Right kidney (tissue), 1 donor: Measurements from ENCODE around the gene ASH1L.
A peak's percentile ranks its signal among the peaks of the same experiment; 100 is the strongest.

ENCODE experiments used
- DNase-seq: peaks from one replicate; pipeline ENCODE4 v3.0.0-alpha.2; 2016

The ASH1L gene

DNA sequence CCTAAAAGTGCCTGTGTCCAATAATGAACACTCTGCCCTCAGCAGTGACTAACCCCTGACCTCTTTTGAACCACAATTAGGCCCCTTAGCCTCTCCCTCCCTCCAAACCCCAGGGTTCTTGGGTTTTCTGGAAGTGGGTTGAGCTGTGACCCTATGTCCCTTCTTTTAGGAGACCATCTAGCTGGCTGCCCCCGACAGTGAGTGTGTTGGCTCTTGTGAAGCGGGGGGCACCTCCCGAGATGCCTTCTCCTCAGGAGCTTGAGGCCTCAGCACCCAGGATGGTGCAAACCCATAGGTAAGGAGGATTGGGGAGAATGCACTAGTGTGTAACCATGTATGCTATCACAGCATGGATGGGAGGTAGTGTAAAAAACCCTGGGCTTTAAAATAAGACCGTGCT is 234.6 kb downstream of the ASH1L start:
- DNase-seq = no peak

DNA sequence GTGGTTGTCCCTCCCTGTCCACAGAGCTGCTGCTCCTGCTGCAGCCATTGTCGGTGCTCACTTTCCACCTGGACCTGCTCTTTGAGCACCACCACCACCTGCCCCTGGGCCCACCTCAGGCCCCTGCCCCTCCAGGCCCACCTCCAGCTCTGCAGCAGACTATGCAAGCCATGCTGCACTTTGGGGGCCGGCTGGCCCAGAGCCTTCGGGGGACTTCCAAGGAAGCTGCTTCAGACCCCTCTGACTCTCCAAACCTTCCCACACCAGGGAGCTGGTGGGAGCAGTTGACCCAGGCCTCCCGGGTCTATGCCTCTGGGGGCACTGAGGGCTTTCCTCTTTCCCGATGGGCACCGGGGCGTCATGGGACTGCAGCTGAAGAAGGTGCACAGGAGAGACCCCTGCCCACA is 236.0 kb downstream of the ASH1L start:
- no peak for DNase-seq

DNA sequence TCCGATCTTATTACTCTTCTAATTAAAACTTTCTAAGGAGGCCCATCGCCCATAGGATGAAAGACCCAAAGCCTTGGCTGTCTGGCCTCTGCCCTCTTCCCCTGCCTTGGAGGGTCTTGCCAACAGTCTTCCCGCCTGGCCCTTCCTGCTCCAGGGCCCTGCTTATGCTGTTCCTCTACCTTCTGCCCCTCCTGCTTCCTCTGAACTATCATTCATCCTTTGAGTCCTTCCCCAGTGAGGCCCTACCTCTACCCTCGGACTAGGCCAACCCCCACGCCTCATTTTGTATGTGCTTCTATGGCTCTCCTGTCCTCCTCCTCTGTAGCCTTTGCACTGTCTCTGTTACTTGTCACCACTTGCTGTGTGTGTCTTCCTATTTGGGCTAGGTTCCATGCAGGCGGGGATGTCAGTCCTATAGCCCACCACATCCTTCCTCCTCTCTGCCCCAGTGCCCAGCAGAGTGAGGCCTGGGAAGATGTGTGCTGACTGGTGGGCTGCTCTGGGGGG is 236.5 kb downstream of the ASH1L start:
- no peak for DNase-seq

DNA sequence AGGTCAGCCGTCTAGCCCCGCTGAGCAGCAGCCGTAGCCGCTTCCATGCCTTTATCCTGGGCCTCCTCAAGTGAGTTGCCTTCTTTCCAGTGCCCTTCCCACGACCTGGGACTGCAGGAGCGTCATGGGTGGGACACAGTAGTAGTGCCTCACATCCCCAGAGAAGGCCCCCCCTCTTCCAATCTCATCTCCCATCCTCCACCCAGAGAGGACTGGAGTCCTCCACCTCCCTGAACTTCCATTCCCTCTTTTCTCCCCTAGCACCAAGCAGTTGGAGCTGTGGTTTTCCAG is 237.1 kb downstream of the ASH1L start:
- DNase-seq = no peak

DNA sequence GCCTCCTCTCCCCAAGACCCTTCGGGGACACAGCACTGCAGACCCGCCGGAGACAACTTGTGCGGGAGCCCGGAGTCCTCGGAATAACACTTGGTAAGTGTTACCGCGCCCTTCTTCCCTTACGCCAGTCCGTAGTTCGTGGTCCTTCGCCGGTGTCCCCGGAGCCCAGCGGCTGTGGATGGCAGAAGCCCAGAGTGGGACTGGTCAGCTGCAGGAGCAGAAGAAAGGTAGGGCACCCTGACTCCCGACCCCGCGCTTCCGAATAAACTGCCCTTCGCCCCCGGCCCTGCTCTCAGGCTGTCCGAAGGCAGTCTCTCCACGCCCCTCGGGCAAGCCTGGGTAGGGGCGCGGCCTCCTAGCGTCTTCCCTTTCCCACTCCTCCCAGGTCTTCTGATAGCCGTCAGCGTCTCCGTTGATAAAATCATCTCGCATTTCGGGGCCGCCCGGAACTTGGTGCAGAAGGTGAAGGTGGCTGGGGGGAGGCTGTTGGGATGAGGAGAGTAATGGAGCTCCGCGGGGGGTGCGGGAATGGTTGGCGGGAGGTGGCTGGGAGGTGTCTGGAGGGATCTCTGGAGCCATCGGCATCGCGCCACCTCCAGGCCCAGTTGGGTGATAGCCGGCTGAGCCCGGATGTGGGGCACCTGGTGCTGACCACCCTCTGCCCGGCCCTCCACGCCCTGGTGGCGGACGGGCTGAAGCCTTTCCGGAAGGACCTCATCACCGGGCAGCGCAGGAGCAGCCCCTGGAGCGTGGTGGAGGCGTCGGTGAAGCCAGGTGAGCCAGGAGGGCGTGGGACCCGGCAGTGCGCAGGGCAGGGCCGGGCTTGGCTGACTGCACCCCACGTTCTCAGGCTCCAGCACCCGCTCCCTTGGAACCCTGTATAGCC is 237.6 kb downstream of the ASH1L start:
- DNase-seq = peak; percentile 82

DNA sequence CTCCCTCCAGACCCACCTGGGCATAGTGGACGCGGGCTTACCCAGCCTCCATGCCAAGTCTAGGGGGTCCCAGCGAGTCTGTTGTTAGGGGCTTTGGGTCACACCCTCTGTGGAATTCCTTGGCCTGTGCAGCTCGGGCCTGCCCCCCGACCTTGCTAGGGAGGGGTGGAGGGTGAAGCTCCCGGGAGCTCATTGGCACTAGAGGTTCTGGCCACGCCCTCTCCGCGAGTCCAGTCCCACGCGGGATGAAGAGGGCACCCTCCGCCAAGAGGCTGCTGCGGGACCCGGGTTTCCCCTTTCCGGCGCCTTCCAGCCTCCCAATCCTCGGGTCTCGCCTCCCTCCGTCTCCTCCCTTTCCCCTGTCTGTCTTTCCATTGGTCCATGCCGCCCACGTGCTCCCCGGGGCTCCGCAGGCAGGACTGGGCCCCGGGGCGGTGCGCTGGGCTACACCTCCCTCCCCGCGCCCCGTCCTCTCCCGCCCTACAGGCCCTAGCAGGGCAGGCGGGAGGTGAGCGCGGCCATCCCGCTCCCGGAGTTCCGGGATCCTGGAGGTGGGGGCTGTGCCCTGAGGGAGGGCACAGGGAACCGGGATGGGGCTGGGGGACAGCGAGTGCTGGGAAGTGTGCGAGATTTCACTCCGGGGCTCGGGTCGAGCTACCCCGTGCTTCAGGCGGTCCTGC is 238.4 kb downstream of the ASH1L start:
- DNase-seq = peak; percentile 95

DNA sequence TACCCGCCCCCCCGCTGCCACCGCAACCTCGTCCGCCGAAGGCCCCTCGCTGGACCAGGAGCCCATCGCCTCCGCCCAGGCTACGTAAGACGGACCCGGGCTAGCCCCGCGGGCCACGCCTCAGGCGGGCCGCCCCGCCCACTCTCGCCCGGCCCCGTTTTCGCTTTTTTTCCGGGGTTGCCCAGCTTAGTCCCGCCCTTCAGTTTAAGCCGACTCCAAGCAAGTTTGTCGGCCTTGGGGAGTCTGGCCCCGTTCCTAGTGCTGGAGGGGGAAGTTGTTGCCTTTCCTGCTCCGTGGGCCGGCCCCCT is 238.9 kb downstream of the ASH1L start:
- DNase-seq = no peak

DNA sequence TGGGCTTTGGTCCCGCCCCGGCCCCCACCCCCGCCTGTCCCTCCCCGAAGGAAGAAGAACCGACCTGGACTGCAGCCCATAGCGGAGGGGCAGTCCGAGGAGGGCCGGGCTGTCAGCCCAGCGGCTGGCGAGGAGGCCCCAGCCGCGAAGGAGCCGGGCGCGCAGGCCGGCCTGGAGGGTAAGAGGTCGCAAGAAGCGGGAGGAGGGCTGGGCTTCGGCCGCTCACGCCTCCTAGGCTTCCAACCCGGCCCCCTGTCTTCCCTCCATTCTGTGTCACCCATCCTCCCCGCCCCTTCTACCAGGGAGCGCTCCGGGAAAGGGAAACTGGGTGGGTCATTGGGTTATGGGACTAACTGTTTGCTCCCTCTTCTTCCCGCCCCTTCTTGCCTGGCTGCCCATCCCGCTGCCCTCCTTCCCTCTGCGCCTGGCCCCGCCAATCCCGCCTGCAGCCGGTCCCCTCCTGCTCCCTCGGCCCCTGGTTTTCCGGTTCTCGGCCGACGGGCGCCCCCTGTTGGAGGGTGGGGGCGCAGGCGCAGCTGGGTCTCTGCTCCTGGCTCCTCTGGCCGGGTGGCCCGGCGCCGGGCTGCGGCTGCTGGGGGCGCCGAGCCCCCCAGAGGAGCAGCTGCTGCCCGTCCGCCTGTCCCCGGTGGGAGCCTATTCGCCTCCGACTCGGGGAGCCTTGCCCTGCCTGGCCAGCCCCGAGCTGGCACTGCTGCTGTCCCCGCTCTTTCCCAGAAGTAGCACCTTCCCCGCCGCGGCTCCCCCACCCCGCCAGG is 239.5 kb downstream of the ASH1L start:
- peak; percentile 96 for DNase-seq

DNA sequence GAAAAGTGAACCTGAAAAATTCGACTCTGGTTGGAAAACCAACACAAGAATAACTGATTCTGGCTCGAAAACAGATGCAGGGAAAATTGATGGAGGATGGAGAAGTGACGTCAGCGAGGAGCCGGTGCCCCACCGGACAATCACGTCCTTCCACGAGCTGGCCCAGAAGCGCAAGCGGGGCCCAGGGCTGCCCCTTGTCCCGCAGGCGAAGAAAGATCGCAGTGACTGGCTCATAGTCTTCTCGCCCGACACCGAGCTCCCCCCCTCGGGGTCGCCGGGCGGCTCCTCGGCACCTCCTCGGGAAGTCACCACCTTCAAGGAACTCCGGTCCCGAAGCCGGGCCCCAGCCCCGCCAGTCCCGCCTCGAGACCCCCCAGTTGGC is 240.0 kb downstream of the ASH1L start:
- DNase-seq = peak; percentile 63

DNA sequence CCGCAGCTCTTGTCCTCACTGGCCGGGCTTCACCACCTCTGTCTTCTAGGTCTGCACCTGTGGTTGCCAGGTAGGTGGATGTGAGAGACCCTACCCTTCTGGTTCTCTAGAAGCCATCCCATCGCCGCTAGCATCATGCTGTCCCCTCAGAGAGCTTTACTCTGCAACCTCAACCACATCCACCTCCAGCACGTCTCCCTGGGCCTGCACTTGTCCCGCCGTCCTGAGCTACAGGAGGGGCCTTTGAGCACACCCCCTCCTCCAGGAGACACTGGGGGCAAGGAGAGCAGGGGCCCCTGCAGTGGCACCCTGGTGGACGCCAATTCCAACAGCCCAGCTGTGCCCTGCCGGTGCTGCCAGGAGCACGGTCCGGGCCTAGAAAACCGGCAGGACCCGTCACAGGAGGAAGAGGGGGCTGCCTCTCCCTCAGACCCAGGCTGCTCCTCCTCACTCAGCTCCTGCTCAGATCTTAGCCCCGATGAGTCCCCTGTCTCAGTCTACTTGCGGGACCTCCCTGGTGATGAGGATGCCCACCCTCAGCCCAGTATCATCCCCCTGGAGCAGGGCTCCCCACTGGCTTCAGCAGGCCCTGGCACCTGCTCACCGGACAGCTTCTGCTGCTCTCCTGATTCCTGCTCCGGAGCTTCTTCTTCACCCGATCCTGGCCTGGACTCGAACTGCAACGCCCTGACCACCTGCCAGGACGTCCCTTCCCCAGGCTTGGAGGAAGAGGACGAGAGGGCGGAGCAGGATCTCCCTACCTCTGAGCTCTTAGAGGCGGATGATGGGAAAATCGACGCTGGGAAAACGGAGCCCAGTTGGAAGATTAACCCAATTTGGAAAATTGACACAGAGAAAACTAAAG is 240.7 kb downstream of the ASH1L start:
- no peak for DNase-seq

DNA sequence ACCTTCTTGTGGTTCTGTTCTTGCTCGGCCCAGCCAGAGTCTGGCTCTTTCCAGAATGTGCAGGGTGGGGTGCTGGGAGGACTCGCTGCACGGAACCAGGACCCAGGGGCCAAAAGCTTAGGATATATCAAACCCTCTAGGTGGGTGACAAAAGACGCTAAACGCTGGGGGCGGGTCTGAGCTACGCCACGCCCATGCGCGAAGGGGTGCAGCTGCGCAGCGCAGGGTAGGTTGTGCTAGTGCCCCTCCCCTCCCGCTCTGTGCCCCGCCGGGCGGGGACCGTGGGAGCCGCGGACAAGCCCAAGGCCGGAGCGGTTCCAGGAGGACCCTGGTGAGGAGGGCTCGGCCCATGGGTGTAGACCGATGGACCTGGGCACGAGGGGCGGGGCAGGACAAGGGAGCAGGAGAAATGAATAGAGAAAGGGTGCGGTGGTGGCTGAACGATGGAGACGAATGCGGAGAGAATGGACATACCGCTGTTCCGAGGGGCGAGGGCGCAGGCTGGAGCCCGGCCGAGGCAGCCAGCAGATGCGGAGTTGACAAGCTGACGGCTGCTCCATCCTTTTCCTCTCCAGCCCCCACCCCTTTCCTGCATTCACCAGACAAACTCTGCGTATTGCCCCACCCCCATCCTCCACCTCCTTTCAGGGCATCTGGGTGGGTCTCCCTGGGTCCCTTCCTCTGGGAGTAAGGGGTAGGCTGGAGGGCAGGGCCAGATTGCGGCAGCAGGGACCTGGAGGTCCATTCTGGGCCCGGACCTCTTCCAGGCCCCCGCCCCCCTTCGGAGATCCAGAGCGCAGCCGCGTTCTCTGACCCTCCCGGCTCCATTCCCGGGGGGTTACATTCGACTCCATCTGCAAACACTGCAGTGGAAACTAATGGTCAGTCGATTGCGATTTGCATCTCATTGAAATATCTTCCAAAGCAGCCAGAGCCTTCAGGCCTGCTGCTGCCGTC is 241.7 kb downstream of the ASH1L start, which contains the start of gene RUSC1:
Gene RUSC1 (plus strand): TSS at position 234 of the 957 bp plus-strand sequence. CDS start 880 bp downstream, outside the sequence.
- DNase-seq = peak; percentile 84

DNA sequence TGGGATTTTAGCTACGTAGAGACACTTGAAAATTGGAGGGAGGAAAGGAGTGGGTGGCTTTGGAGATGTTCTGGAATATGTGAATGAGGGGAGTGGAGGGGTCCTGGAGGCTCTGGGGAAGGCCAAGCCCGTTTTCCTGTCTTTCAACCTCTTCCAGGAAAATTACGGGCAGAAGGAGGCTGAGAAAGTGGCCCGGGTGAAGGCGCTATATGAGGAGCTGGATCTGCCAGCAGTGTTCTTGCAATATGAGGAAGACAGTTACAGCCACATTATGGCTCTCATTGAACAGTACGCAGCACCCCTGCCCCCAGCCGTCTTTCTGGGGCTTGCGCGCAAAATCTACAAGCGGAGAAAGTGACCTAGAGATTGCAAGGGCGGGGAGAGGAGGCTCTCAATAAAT is 242.4 kb downstream of the ASH1L start:
- no peak for DNase-seq

DNA sequence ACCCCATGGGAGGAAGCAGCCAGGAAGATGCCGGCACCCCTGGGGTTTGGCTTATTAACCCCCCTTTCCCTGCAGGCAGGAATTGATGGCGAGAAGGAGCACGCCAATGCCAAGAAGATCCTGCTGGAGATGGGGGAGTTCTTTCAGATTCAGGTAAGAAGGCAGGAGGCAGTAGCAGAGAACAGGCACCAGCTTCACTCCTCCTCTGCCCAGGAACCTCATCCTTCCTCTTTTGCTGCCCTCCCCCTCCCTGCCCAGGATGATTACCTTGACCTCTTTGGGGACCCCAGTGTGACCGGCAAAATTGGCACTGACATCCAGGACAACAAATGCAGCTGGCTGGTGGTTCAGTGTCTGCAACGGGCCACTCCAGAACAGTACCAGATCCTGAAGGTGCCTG is 243.1 kb downstream of the ASH1L start:
- DNase-seq = no peak

DNA sequence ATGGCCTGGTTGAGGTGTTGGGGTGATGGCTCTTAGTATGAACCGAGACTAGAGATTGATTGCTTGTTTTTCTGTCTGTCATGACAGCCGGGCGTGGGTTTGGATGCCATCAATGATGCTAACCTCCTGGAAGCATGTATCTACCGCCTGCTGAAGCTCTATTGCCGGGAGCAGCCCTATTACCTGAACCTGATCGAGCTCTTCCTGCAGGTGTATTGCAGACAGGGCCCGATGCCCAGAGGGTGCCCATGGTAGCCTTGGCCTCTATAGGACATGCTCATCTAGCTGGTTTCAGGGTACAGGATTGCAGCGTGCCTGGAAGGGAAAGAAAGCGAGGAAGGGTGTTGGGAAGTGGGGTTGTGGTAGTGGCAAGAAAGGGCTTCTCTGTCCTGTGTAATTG is 244.5 kb downstream of the ASH1L start:
- no peak for DNase-seq

DNA sequence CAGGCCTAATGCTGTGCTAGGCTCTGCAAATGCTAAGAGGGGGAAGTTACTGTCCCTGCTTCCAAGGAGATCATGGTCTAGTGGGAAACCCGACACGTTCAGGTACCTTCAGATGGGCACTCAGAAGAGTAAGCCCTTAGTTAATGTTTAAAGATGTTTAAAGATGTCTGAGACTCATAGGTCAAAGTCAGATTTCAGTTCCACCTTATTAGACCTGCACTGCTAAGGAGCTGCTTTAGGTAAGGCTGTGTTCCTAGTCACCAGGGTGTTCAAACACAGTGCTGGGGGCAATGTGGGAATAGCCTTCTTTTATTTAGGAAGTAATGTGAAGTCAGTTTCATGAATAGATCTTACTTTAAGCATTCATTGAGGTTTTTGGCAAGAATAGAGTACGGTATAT is 245.7 kb downstream of the ASH1L start:
- no peak for DNase-seq

DNA sequence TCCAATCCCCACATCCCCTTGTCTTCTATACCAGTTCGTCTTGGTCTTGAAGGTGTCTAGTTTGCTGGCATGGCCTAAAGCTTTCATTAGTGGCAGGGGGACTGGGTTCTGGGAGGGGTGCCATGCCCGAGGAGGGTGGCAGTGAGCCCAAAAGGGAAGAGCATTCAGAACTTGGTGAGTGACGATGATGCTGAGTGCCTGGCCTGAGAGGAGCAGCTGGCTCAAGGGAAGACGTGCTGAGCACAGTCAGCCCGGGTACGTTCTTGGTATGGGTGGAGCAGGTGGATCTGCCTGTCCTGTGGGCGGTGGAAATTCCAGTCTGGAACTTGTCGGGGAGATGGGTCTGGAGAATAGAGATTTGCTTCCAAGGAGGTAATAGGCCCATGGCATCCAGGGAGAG is 249.3 kb downstream of the ASH1L start:
- no peak for DNase-seq

DNA sequence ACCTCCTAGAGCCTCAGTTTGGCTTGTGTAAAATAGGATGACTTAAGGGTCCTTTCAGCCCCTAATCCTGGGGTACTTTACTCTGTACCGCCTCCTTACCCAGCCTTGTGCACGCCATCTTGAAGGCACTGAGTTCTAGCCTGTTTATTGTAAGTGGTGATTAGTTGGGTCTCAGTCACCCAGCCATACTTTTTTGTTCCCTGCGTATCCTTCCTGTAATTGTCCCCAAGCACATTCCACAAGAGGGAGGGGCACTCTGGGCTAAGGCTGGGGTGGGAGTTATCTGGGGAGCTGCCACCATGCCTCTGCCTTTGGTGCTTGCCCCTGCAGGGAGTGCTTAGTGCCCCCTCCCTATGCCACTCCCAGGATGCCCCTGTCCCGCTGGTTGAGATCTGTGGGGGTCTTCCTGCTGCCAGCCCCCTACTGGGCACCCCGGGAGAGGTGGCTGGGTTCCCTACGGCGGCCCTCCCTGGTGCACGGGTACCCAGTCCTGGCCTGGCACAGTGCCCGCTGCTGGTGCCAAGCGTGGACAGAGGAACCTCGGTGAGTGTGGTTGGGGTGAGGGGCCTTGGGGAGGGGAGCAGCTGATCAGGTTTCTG is 253.1 kb downstream of the ASH1L start:
- peak; percentile 52 for DNase-seq

DNA sequence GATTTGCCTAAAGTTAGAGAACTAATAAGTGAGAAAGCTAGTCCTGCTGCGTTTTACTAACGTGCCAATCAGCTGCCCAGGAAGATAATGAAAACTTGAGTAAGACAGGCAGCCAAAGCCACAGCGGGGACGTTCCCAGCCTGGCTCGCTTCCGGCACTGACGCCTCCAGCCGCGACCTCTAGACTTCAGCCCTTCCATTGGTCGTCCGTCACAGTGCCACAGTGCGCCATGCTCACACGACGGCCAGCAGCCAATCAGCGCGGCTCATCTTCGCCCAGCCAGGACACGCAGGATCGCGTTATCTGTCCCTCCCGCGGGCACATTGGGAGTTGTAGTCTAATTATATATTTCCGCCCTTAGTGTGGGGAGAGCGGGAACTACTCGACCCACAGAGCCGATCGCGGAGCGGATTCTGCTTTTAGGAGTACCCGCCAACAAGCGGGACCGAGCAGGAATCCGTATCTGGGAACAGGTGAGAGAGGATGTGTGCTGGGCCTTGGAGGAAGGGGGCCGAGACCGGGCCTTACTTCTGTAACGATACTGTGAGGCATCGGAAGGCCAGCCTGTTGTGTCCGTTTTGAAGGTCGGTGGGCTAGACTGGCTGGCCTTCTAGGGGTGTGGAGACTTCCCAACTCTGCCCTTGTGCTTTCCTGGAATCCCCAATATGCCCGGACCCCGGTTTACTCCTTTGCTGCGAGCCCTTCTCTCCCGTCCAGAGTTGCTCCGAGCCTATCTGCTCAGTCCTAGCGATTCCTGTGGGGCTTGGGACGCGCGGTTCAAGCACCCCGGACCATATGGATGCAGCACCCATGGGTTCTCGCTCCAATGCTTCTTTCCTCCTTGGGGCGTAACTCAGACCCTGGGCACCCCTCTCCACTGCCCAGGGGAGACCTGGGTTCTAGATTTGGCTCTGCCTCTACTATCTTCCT is 253.8 kb downstream of the ASH1L start, which contains the start of gene FDPS:
Gene FDPS (plus strand): TSS at position 374 of the 930 bp plus-strand sequence. CDS start 924 bp downstream, outside the sequence.
- DNase-seq = peak; percentile 87

DNA sequence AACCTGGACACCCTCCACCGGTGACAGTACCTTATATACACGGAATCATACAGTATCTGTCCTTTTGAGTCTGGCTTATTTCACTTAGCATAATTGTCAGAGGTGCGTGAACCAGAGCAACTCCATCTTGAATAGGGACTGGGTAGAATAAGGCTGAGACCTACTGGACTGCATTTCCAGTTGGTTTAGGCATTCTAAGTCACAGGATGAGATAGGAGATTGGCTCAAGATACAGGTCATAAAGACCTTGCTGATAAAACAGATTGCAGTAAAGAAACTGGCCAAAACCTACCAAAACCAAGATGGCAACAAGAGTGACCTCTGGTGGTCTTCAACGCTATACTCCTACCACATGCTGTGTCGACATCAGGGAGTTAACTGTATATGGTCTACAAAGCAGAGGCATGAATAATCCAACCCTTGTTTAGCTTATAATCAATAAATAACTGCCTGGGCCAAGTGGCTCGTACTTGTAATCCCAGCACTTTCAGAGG is 255.3 kb downstream of the ASH1L start:
- DNase-seq = no peak
